GM12873 (cell line): ENCODE data around the gene OR8D2.

Experiments used
- CTCF ChIP-seq: IDR thresholded peaks from 2 replicates; pipeline ENCODE4 v1.5.1; 2012; ENCODE audit warnings: low read depth, mild to moderate bottlenecking, moderate library complexity, low read length, control low read depth; ENCODE audit not compliant: insufficient read depth; ENCODE audit errors: missing control alignments

Gene OR8D2

GRCh38 chr11:124310721-124311120 is 9.3 kb downstream of the OR8D2 start:
- TF ChIP-seq CTCF = no peak

- TF ChIP-seq CTCF = no peak
These were observed 12.9 kb downstream of the OR8D2 start for GRCh38 chr11:124307093-124307492.

- no peak for TF ChIP-seq CTCF
These were observed 17.5 kb downstream of the OR8D2 start for GRCh38 chr11:124302347-124303125.

GRCh38 chr11:124301548-124301947 is 18.4 kb downstream of the OR8D2 start:
- TF ChIP-seq CTCF = no peak

GRCh38 chr11:124297921-124298320 is 22.1 kb downstream of the OR8D2 start:
- TF ChIP-seq CTCF = no peak

GRCh38 chr11:124296016-124296415 is 24.0 kb downstream of the OR8D2 start:
- TF ChIP-seq CTCF = no peak

GRCh38 chr11:124294687-124295086 is 25.3 kb downstream of the OR8D2 start:
- no peak for TF ChIP-seq CTCF
